ENCODE data around the gene ANKS1B. TPM values are rescaled to one million over a fixed set of nuclear protein-coding genes. Genes with fewer than 3 reads are reported as not detected.

Gene ANKS1B
- total RNA-seq, 1 donor, result 47.0 TPM

GRCh38 chr12:99981639-99982190 lies 3.0 kb downstream of the ANKS1B start:
- H3K4me3 ChIP-seq (ENCODE audit: low read depth, low read length), result no peak overlapping the region
- TF ChIP-seq CTCF (IDR thresholded peaks at IDR 0.05; ENCODE audit: insufficient read depth, low read length), result no peak
- no peak for DNase-seq (ENCODE audit: low read depth)

GRCh38 chr12:99979471-99979870 lies 5.3 kb downstream of the ANKS1B start:
- DNase-seq (ENCODE audit: low read depth), result no peak
- H3K4me3 ChIP-seq (ENCODE audit: low read depth, low read length), result no peak overlapping the region
- no peak for TF ChIP-seq CTCF (IDR thresholded peaks at IDR 0.05; ENCODE audit: insufficient read depth, low read length)

- no peak for TF ChIP-seq CTCF (IDR thresholded peaks at IDR 0.05; ENCODE audit: insufficient read depth, low read length)
- no peak overlapping the region for H3K4me3 ChIP-seq (ENCODE audit: low read depth, low read length)
- no peak for DNase-seq (ENCODE audit: low read depth)
Measured at GRCh38 chr12:99978152-99978551, 6.6 kb downstream of the ANKS1B start.

GRCh38 chr12:99977550-99977949 lies 7.2 kb downstream of the ANKS1B start:
- TF ChIP-seq CTCF (IDR thresholded peaks at IDR 0.05; ENCODE audit: insufficient read depth, low read length), result no peak
- no peak overlapping the region for H3K4me3 ChIP-seq (ENCODE audit: low read depth, low read length)
- DNase-seq (ENCODE audit: low read depth), result peak; percentile 11

- no peak overlapping the region for H3K4me3 ChIP-seq (ENCODE audit: low read depth, low read length)
- no peak for DNase-seq (ENCODE audit: low read depth)
- TF ChIP-seq CTCF (IDR thresholded peaks at IDR 0.05; ENCODE audit: insufficient read depth, low read length), result no peak
Measured at GRCh38 chr12:99976762-99977161, 8.0 kb downstream of the ANKS1B start.

GRCh38 chr12:99975321-99975720 lies 9.4 kb downstream of the ANKS1B start:
- H3K4me3 ChIP-seq (ENCODE audit: low read depth, low read length), result no peak overlapping the region
- no peak for DNase-seq (ENCODE audit: low read depth)
- no peak for TF ChIP-seq CTCF (IDR thresholded peaks at IDR 0.05; ENCODE audit: insufficient read depth, low read length)

- DNase-seq (ENCODE audit: low read depth), result no peak
- no peak overlapping the region for H3K4me3 ChIP-seq (ENCODE audit: low read depth, low read length)
- TF ChIP-seq CTCF (IDR thresholded peaks at IDR 0.05; ENCODE audit: insufficient read depth, low read length), result no peak
Measured at GRCh38 chr12:99974146-99974545, 10.6 kb downstream of the ANKS1B start.

All from fibroblast of the aortic adventitia (primary cell).